ENCODE data around the gene SAV1. TPM values are rescaled to one million over a fixed set of nuclear protein-coding genes. Genes with fewer than 3 reads are reported as not detected.

SAV1 gene
- total and polyA plus RNA-seq, 2 donors (not counting 1 experiment from before 2014, with no cell fraction given), result 22.4 to 36.1 TPM

- CTCF ChIA-PET, result interaction anchor here (0.7 to 4.0 kb wide), 12 partner anchors 13 to 240 kb away, joined by 3 to 90 read pairs (median 4); no protein-coding TSS in a partner anchor
- intact Hi-C loops (cut with micrococcal nuclease), result no loop called here
Observed at GRCh38 chr14:50620341-50620740, 47.8 kb downstream of the SAV1 start.

More at GRCh38 chr14:50620341-50620740, 47.8 kb downstream of the SAV1 start:
- 79% methylated on average over 2 of the region's 4 CpGs for WGBS (ENCODE audit: insufficient coverage)
- Mint-ChIP-seq H3K4me1 (peaks cover 5% of the 10 kb centered on the region), H3K9me3 (ENCODE audit: insufficient read depth) (no peaks in the 10 kb centered on the region), H3K27me3 (no peaks in the 10 kb centered on the region), H3K27ac (no peak overlapping the region), H3K4me3 (no peak overlapping the region)
- Histone ChIP-seq H3K4me3 (ENCODE audit: control extremely low read depth in 1 of 5, extremely low read depth in 1 of 5, insufficient read depth in 1 of 5, low read depth in 2 of 5, low read length in 4 of 5) (no peak overlapping the region), H3K9me3 (ENCODE audit: control extremely low read depth in 1 of 3, control insufficient read depth in 2 of 3, insufficient read depth in 1 of 3, low read length in 2 of 3) (no peaks in the 10 kb centered on the region), H3K9ac (ENCODE audit: low read length) (no peak overlapping the region), H3K79me2 (ENCODE audit: control insufficient read depth, insufficient read depth, low read length) (no peaks in the 10 kb centered on the region), H3K27ac (ENCODE audit: low read length in 2 of 2) (no peak overlapping the region), H3K36me3 (replicated peaks in 1 of 2; ENCODE audit: control extremely low read depth in 1 of 2, control insufficient read depth in 1 of 2, extremely low read depth in 1 of 2, insufficient read depth in 2 of 2, low read length in 1 of 2) (no peaks in the 10 kb centered on the region), H3K27me3 (replicated peaks in 1 of 4; ENCODE audit: control extremely low read depth in 1 of 4, control insufficient read depth in 3 of 4, insufficient read depth in 4 of 4, low read length in 3 of 4) (no peaks in the 10 kb centered on the region), H2AFZ (ENCODE audit: insufficient read depth, low read depth, low read length, poor library complexity, severe bottlenecking) (no peak overlapping the region), H3K4me2 (replicated peaks; ENCODE audit: low read depth, low read length, poor library complexity, severe bottlenecking) (no peak overlapping the region), H4K20me1 (ENCODE audit: control insufficient read depth, insufficient read depth, low read length, poor library complexity, severe bottlenecking) (no peaks in the 10 kb centered on the region), H3K4me1 (ENCODE audit: control insufficient read depth in 2 of 2, insufficient read depth in 2 of 2, low read length in 2 of 2) (no peaks in the 10 kb centered on the region)
- ATAC-seq (ENCODE audit: low read depth) (no peak), DNase-seq (no peak)
- TF ChIP-seq EZH2 (IDR thresholded peaks at IDR 0.05; ENCODE audit: borderline replicate concordance, insufficient read depth, low read depth, low read length, poor library complexity, severe bottlenecking) (no peak), CTCF (IDR thresholded peaks at IDR 0.05) (no peak)
- POLR2A ChIA-PET, result no interaction called here
